ENCODE results near the gene OR2A25. TPM values are rescaled to one million over a fixed set of nuclear protein-coding genes. Genes with fewer than 3 reads are reported as not detected.
A peak's percentile ranks its signal among the peaks of the same experiment; 100 is the strongest.

OR2A25 gene
- total and polyA plus RNA-seq, 2 experiments from 2014 or later, result not detected

DNA sequence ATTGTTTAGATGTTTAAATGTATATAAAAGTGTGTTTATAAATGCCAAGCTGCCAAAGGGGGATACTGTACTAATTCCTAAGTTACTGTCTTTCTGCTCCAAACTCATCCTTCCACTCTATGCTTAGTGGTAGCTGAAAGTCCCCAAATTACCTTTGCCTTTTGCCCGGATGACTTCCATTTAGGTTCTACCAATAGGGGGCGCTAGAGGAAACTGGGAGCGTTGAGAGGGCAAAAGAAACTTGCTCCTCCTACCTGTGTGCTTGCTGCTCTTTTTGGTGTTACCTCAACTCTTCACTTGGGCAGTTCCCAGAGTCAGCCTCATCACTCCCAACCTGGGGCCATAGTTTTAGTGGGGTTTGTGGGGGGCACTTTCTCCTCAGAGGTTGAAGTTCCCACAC is 5.9 kb upstream of the OR2A25 start:
- no peaks in the 10 kb centered on the region for H3K9me2 ChIP-seq (replicated peaks; ENCODE audit: insufficient read depth)
- TF ChIP-seq EZH2 (IDR thresholded peaks at IDR 0.05; ENCODE audit: borderline replicate concordance), result no peak
- TF ChIP-seq, protein P1, sequence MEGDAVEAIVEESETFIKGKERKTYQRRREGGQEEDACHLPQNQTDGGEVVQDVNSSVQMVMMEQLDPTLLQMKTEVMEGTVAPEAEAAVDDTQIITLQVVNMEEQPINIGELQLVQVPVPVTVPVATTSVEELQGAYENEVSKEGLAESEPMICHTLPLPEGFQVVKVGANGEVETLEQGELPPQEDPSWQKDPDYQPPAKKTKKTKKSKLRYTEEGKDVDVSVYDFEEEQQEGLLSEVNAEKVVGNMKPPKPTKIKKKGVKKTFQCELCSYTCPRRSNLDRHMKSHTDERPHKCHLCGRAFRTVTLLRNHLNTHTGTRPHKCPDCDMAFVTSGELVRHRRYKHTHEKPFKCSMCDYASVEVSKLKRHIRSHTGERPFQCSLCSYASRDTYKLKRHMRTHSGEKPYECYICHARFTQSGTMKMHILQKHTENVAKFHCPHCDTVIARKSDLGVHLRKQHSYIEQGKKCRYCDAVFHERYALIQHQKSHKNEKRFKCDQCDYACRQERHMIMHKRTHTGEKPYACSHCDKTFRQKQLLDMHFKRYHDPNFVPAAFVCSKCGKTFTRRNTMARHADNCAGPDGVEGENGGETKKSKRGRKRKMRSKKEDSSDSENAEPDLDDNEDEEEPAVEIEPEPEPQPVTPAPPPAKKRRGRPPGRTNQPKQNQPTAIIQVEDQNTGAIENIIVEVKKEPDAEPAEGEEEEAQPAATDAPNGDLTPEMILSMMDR (IDR thresholded peaks at IDR 0.05; ENCODE audit: poor library complexity), result peak; percentile 22
- no peaks in the 10 kb centered on the region for H3K4me1 ChIP-seq (ENCODE audit: insufficient read depth)
- H4K20me1 ChIP-seq (ENCODE audit: insufficient read depth, poor library complexity, severe bottlenecking), result no peaks in the 10 kb centered on the region
- H2AFZ ChIP-seq, result no peak overlapping the region
- H3K27ac ChIP-seq, result no peak overlapping the region
- H3K79me2 ChIP-seq, result no peaks in the 10 kb centered on the region
- H3K4me2 ChIP-seq, result no peak overlapping the region
- no peak overlapping the region for H3K4me3 ChIP-seq
- H3K9me3 ChIP-seq (ENCODE audit: low read depth), result no peaks in the 10 kb centered on the region
- H3K36me3 ChIP-seq (replicated peaks; ENCODE audit: insufficient read depth, low read depth), result no peaks in the 10 kb centered on the region
- no peaks in the 10 kb centered on the region for H3K27me3 ChIP-seq
- 49% methylated on average over 3 of the region's 3 CpGs for WGBS (ENCODE audit: low lambda C conversion rate, missing lambda C conversion rate)
- DNase-seq (ENCODE audit: low spot score), result no peak

DNA sequence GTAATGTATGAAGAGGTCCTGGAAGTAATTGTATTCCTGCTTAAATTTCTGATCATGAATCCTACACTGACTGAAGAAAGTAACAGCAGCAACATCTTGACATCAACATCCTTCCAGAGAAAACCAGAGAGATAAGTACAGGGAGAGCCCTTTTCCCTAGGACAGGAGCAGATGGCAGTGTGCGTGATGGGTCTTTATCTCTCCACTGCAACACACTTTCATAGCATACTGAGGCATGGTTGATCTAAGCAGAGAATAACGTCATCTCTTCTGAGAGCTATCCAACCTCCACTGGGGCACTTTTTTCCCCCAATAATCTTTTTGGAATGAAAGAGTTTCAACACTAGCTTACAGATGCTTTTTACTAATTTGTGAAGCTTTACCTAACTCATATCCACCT is 342 bp downstream of the OR2A25 start:
- no peak for DNase-seq (ENCODE audit: low spot score)
- no peaks in the 10 kb centered on the region for H3K36me3 ChIP-seq (replicated peaks; ENCODE audit: insufficient read depth, low read depth)
- H3K4me2 ChIP-seq, result no peak overlapping the region
- TF ChIP-seq EZH2 (IDR thresholded peaks at IDR 0.05; ENCODE audit: borderline replicate concordance), result no peak
- TF ChIP-seq EZH2phosphoT487 (IDR thresholded peaks at IDR 0.05; ENCODE audit: low read depth, severe bottlenecking, unreplicated experiment), result no peak
- TF ChIP-seq, protein P1 (IDR thresholded peaks at IDR 0.05; ENCODE audit: poor library complexity), result no peak
- H3K9me3 ChIP-seq (ENCODE audit: low read depth), result no peaks in the 10 kb centered on the region
- no peaks in the 10 kb centered on the region for H3K79me2 ChIP-seq
- no peak overlapping the region for H3K4me3 ChIP-seq
- WGBS (ENCODE audit: low lambda C conversion rate, missing lambda C conversion rate), result 81% methylated on average over 2 of the region's 2 CpGs
- no peaks in the 10 kb centered on the region for H3K27me3 ChIP-seq
- H2AFZ ChIP-seq, result no peak overlapping the region
- H4K20me1 ChIP-seq (ENCODE audit: insufficient read depth, poor library complexity, severe bottlenecking), result no peaks in the 10 kb centered on the region
- no peaks in the 10 kb centered on the region for H3K9me2 ChIP-seq (replicated peaks; ENCODE audit: insufficient read depth)
- no peak overlapping the region for H3K27ac ChIP-seq
- H3K4me1 ChIP-seq (ENCODE audit: insufficient read depth), result no peaks in the 10 kb centered on the region

DNA sequence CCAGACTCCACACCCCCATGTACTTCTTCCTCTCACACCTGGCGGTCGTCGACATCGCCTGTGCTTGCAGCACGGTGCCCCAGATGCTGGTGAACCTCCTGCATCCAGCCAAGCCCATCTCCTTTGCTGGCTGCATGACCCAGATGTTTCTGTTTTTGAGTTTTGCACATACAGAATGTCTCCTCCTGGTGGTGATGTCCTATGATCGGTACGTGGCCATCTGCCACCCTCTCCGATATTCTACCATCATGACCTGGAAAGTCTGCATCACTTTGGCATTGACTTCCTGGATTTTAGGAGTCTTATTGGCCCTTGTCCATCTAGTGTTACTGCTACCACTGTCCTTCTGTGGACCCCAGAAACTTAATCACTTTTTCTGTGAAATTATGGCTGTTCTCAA is 4.8 kb downstream of the OR2A25 start:
- no peak for DNase-seq (ENCODE audit: low spot score)
- H3K4me2 ChIP-seq, result no peak overlapping the region
- no peak overlapping the region for H2AFZ ChIP-seq
- no peaks in the 10 kb centered on the region for H3K9me2 ChIP-seq (replicated peaks; ENCODE audit: insufficient read depth)
- TF ChIP-seq, protein P1 (IDR thresholded peaks at IDR 0.05; ENCODE audit: poor library complexity), result no peak
- no peak for TF ChIP-seq EZH2 (IDR thresholded peaks at IDR 0.05; ENCODE audit: borderline replicate concordance)
- no peak for TF ChIP-seq EZH2phosphoT487 (IDR thresholded peaks at IDR 0.05; ENCODE audit: low read depth, severe bottlenecking, unreplicated experiment)
- no peaks in the 10 kb centered on the region for H4K20me1 ChIP-seq (ENCODE audit: insufficient read depth, poor library complexity, severe bottlenecking)
- no peaks in the 10 kb centered on the region for H3K79me2 ChIP-seq
- H3K4me1 ChIP-seq (ENCODE audit: insufficient read depth), result no peaks in the 10 kb centered on the region
- no peaks in the 10 kb centered on the region for H3K9me3 ChIP-seq (ENCODE audit: low read depth)
- 98% methylated on average over 8 of the region's 8 CpGs for WGBS (ENCODE audit: low lambda C conversion rate, missing lambda C conversion rate)
- H3K27ac ChIP-seq, result no peak overlapping the region
- no peaks in the 10 kb centered on the region for H3K36me3 ChIP-seq (replicated peaks; ENCODE audit: insufficient read depth, low read depth)
- H3K4me3 ChIP-seq, result no peak overlapping the region
- no peaks in the 10 kb centered on the region for H3K27me3 ChIP-seq

DNA sequence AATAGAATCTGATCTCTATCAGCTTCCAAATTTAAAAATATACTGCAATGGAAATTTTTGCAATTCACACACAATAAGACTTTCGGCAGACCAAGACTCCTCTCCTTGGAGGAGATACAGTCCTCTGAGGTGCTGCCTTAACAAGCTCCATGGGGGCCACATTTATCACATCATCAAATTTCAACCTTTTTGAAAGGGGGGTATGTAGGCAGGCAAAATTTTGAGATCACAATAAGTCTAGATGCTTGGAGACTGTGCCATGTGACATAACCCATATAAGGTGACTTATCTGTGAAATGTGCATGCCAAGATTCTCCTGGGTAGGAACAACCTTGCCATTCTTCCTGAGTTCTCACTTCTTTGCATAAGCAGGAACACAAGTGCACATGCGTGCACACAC is 16.4 kb downstream of the OR2A25 start, which contains the start of gene OR2A12:
Gene OR2A12, plus strand, starts transcription at position 301 of the 400 bp plus-strand sequence. CDS start 8,830 bp downstream, outside the sequence.
- H3K27me3 ChIP-seq, result no peaks in the 10 kb centered on the region
- no peaks in the 10 kb centered on the region for H3K79me2 ChIP-seq
- no peak for DNase-seq (ENCODE audit: low spot score)
- no peak within 1 kb of the TSS for H2AFZ ChIP-seq
- 91% methylated on average over 2 of the region's 2 CpGs for WGBS (ENCODE audit: low lambda C conversion rate, missing lambda C conversion rate)
- H3K9me3 ChIP-seq (ENCODE audit: low read depth), result no peaks in the 10 kb centered on the region
- no peak within 1 kb of the TSS for H3K4me3 ChIP-seq
- H3K4me2 ChIP-seq, result no peak within 1 kb of the TSS
- H3K36me3 ChIP-seq (replicated peaks; ENCODE audit: insufficient read depth, low read depth), result no peaks in the 10 kb centered on the region
- no peaks in the 10 kb centered on the region for H4K20me1 ChIP-seq (ENCODE audit: insufficient read depth, poor library complexity, severe bottlenecking)
- TF ChIP-seq, protein P1 (IDR thresholded peaks at IDR 0.05; ENCODE audit: poor library complexity), result no peak
- TF ChIP-seq EZH2phosphoT487 (IDR thresholded peaks at IDR 0.05; ENCODE audit: low read depth, severe bottlenecking, unreplicated experiment) (no peak), EZH2 (IDR thresholded peaks at IDR 0.05; ENCODE audit: borderline replicate concordance) (no peak)
- H3K27ac ChIP-seq, result no peak within 1 kb of the TSS
- no peaks in the 10 kb centered on the region for H3K4me1 ChIP-seq (ENCODE audit: insufficient read depth)
- no peaks in the 10 kb centered on the region for H3K9me2 ChIP-seq (replicated peaks; ENCODE audit: insufficient read depth)
